Stimulated activated CD4-positive, alpha-beta T cell treated with anti-CD3 and anti-CD28 coated beads, Interleukin-1b, Interleukin-23, amount 100 ng/mL, for 1 hour (primary cell): ENCODE data around the gene FBRSL1.
"Not testable (repeated sequence)": the region's sequence is repeated elsewhere in the genome, so short reads cannot be mapped to it uniquely, and the experiment has no call there.

Experiments
- DNase-seq, 2 donors: peaks; one replicate each; pipeline ENCODE4 v3.0.0-alpha.2; 2020; ENCODE audit warnings: low read depth in 2 of 2

The FBRSL1 gene

DNA sequence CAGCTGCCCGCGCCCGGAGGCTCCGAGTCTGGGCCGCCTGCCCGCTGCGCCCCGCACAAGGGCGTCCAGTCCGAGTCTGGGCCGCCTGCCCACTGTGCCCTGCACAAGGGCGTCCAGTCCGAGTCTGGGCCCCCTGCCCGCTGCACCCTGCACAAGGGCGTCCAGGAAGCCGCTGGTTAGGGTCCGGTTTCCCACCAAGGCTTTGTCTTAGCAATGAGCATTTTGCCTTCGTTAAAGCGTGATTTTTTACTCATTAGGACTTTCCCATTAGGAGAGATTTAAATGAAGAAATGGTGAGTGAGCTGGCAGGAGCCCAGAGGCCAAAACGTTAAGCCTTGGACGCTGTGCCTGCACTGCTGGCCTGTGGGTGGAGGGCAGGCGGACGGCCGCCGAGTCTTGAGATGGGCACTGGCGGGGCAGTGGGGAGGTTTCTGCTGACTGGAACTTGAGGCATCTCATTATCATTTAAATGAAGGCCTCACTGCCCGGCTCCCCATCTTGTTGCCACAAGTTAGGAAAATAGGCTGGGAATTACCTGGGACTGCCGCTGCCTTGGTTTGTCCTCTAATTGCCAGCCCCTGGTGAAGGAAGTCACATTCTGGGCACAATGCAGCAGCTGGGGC is 36.0 kb downstream of the FBRSL1 start:
- DNase-seq: no peak

DNA sequence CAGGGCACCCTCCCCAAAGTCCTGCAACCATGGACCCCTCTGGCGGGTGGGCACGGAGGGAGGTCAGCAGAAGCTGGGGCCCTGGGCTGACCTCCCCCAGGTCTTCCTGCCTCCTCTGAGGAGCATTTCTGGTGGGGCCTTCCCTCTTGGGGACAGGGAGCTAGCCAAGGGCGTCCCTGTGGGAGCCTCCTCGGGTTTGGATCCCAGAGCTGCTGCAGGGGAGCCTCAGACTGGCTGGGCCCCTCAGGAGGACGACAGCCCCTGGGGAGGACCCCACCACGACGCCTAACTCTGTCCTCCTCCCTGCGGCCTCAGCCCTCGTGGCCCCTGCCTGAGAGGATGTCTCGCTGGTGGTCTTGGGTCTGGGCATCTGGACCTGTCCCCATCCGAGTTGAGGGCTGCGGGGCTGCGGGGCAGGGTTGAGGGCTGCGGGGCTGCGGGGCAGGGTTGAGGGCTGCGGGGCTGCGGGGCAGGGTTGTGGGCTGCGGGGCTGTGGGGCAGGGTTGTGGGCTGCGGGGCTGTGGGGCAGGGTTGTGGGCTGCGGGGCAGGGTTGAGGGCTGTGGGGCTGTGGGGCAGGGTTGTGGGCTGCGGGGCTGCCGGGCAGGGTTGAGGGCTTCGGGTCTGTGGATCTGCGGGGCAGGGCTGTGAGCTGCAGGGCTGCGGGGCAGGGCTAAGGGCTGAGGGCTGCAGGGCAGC is 37.4 kb downstream of the FBRSL1 start:
- DNase-seq: no peak

DNA sequence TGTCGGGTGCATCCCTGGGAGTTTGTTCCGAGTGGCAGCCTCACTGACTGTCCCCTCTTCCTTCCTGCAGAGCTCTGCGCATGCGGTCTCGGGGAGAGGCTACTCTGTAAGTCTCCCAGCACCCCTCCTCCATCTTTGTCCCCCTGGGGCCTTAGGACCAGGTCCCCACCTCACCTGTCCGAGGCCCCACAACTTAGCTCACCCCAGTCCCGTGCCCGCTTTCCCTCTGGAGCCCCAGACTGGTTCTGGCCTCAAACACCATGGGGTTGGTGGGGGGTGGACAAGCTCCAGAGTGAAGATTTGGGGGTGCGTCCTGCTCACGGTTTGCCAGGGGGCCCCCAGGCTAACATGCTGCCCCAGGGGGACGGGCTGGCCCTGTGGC is 37.9 kb downstream of the FBRSL1 start:
- no peak for DNase-seq

DNA sequence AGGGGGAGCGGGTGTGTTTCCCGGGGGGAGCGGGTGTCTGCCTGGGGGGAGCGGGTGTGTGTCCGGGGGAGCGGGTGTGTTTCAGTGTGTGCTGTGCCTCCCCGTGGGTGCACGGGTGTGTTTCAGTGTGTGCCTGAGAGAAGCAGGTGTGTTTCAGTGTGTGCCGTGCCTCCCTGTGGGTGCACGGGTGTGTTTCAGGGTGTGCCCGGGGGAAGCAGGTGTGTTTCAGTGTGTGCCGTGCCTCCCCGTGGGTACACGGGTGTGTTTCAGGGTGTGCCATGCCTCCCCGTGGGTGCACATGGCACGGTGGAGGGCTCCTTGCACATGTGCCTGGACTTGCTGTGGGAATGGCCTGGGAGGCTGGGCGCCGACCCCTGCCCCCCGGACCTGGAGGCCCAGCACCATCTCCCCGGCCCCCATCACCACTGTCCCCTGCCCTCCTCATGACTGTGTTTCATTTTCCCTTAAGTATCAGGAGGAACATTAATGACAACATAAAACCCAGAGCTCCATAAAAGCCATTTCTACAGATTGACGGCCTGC is 38.7 kb downstream of the FBRSL1 start:
- DNase-seq: no peak

DNA sequence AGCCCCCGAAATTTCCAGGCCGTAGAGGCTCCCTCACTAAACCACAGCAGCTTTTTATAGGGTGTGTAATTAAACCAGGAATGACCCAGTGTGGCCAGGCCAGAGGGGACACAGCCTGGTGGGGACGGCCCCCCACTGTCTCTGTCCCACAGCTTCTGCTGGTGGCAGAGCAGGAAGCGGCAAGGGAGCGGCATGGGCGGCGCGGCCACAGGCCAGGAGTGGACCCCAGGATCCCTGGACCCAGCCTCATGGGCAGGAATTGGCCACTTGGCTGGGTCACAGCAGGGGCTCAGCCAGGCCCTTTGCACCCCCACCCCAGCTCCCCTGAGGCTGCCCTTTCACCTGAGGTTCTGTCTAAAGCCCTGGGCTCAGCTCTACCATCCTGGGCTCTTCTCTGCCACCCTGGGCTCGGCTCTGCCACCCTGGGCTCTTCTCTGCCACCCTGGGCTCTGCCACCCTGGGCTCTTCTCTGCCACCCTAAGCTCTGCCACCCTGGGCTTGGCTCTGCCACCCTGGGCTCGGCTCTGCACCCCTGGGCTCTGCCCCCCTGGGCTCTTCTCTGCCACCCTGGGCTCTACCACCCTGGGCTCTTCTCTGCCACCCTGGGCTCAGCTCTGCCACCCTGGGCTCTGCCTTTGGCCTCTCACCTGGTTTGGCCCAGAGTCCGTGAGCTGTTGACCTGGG is 39.3 kb downstream of the FBRSL1 start:
- no peak for DNase-seq

DNA sequence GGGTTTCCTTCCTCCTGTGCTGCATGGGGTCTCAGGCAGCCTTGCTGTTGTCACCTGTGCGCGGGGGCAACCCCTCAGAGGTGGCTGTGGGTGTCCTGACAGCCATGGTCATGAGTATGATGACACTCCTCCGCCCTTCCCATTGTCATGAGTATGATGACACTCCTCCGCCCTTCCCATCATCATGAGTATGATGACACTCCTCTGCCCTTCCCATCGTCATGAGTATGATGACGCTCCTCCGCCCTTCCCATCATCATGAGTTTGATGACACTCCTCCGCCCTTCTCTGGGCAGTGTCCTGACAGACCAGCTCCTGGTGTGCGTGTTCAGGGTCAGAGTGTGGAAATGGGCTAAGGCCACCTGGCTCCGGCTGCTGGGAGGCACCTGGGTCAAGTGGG is 40.0 kb downstream of the FBRSL1 start:
- no peak for DNase-seq

DNA sequence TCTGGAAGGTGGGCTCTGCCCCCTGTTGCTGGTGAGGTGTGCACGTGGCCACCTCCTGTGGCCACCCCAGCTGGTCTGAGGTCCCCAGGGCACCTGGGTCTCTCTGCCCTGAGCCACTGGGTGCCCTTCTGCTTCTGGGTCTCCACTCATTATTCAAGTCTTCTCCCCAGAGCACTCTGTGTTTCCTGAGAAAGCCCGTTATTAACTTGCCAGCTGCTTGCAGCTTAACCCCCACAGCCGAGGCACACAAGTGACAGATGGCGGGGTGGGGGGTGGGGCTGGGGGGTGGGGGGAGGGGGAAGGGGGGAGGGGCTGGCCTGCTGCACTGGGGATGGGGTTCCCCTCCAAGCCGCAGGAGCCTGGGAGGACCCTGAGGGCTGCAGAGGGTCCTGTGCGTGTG is 40.5 kb downstream of the FBRSL1 start:
- no peak for DNase-seq

DNA sequence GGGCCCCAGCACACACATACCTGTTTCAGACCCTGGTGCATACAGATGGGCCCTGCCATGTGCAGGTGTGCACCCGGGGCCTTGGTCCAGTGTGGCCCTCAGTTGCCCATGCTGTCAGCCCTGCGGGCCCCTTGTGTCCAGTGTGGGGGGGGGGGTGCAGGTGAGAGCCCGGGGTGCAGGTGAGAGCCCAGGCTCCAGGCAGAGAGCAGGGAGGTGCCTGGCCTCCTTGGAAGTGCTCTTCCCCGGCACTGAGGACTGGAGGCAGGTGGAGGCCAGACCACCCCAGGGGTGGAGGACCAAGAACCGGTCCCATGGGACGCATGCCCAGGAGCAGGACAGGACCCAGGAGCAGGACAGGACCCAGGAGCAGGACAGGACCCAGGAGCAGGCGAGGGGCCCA is 40.9 kb downstream of the FBRSL1 start:
- DNase-seq: no peak

DNA sequence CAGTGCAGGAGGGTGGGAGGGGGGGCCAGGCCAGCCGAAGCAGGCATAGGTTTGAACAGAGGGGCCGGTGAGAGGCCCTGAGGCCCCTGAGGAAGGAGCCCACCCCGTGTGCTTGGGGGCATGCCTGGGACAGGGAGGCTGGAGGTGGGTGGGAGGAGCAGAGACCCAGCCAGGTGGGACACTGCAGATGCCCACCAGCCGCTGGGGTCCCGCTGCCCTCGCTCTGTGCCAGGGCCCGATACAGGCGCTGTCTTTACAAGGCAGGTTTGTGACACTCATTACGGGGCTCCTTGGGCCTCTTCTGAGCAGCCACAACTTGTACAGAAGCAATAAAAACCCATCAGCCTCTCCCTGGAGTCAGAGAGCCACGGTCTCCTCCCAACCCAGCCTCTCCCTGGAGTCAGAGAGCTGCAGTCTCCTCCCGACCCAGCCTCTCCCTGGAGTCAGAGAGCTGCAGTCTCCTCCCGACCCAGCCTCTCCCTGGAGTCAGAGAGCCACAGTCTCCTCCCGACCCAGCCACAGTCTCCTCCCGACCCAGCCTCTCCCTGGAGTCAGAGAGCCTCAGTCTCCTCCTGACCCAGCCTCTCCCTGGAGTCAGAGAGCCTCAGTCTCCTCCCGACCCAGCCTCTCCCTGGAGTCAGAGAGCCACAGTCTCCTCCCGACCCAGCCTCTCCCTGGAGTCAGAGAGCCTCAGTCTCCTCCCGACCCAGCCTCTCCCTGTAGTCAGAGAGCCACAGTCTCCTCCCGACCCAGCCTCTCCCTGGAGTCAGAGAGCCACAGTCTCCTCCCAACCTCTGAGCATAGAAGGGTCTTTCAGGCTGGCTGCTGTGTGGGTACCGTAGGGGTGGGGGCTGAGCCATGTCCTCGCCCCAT is 43.0 kb downstream of the FBRSL1 start:
- not testable (repeated sequence) for DNase-seq

DNA sequence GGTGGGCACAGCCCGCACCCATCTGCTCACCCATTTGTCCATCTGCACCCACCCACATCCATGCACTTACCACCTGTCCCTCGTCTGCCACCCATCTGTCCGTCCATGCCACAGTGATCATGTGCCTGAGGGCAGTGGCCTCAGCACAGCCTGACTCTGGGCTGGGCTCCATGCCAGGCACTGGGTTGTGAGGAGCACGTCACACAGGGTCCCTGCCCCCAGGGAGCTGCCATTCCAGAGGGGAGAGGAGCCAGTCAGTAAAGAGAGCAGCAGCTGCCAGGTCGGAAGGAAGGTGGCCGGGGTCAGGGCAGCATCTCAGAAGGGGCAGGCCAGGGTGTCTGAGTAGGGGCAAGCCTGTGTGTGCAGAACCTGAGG is 43.6 kb downstream of the FBRSL1 start:
- no peak for DNase-seq

DNA sequence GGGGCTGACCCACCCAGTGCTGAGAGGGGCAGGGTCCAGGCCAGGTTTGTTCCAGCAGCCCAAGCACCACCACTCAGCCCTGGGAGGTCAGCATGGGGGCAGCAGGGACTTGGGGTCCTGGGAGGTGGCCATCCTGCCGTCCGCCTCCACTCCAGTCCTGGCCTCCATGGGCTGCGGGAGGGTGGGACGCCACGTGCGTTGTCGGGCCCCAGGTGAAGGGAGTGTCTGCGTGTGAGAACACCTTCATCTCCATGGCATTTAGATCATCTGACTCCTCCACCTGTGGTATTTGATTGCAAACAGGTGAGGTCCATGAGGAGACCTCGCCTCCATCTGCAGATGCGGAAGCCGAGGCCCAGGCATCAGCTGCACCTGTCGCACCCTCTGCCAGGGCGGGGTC is 44.1 kb downstream of the FBRSL1 start:
- no peak for DNase-seq

DNA sequence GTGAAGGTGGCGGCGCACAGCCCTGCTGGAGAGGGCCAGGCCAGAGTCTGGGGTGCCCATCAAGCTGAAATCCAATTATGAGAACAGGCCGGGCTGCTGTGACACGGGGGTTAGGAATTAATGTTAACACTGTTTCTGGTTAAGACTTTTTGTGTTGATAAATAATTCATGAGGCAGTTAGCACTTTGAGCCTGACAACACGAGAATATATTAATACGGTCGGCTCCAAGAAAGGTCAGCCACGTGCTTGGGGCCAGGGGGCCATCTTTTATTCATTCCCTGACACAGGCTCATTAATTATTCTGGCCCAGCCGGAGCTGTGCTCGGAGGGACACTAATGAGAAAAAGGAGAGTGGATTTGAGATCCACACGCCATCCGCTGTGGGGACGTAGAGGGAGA is 45.1 kb downstream of the FBRSL1 start:
- no peak for DNase-seq

DNA sequence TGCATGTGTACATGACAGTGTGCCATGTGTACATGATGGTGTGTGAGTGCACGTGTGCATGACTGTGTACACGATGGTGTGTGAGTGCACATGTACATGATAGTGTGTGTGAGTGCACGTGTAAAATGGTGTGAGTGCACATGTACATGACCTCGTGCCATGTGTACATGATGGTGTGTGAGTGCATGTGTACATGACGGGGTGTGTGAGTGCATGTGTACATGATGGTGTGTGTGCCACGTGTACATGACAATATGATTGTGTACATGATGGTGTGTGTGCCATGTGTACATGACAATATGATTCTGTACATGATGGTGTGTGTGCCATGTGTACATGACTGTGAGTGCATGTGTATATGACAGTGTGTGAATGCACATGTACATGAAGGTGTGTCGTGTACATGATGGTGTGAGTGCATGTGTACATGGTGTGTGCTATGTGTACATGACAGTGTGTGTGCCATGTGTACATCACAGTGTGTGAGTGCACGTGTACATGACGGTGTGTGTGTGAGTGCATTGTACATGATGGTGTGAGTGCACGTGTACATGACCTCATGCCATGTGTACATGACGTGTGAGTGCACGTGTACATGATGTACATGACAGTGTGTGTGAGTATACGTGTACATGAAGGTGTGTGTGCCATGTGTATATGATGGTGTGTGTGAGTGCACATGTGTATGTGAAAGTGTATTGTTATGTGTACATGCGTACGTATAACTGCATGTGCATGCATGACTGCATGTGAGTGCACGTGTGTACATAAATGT is 46.3 kb downstream of the FBRSL1 start:
- DNase-seq: no peak

DNA sequence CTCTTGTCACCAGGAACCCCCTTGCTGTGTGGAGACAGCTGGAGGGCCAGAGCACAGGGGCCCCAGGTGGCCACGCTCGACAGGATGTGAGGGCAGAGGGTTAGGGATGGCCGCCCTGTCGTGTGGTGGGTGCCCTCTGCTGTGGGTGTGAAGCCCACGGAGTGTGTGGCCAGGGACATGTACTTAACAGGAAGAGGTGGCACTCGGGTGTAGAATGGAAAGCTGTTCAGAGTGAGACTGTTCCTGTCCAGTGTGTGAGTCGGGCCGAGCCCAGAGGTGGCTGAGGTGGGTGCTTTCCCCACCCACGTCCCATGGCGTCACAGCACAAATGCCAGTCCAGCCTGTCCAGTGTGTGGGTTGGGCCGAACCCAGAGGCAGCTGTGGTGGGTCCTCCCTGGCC is 47.1 kb downstream of the FBRSL1 start:
- no peak for DNase-seq

DNA sequence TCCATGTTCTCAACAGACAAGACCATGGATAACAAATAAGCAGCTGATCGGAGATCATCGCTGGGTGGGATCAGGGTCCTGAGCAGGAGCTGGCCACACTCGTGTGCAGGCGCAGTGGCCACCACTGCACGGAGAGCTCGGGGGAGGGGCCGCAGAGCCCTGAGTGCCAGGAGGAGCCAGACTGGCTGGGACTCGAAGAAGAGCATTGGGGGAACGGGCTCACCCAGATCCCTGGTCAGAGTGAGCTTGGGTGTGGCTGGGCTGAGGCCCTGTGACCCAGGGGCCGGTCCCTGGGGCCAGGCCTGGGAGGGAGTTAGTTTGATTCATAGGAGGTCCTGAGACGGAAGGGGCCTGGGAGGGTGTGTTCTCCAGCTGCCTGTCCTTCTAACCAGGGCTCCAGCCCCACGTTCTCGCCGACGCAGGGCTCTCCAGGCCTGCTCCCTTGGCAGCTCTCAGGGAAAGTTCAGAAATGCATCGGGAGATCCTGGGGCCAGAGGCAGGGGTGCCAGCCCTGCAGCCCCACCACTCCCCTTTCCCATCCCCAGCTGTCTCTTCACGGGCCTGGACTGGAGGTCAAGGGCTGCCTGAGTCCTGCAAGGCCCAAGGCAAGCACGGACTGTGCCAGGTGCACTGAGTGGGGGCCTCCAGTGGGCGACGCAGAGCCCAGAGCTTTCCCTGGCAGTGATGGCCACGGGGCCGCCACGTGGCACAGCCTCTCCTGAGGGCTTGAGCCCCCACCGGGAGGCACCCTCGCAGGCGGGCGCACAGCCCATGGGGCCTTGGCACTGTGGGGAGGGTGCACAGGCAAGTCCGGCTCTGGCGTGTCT is 48.1 kb downstream of the FBRSL1 start:
- DNase-seq: no peak

DNA sequence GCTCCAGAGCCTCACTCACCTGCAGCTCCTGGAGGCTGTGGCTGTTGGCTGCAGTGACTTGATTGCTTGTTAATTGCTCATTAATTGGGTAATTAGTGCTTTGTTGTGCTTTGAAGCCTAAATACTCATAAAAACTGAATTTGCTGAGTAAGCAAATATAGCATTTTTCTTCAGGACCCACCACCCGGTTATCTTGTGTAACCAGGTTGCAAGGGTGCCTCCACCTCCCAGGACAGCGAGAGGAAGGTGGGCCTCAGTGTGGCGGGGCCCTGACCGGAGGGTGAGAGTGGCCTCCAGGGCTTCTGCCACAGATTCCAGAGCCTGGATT is 48.7 kb downstream of the FBRSL1 start:
- DNase-seq: no peak

DNA sequence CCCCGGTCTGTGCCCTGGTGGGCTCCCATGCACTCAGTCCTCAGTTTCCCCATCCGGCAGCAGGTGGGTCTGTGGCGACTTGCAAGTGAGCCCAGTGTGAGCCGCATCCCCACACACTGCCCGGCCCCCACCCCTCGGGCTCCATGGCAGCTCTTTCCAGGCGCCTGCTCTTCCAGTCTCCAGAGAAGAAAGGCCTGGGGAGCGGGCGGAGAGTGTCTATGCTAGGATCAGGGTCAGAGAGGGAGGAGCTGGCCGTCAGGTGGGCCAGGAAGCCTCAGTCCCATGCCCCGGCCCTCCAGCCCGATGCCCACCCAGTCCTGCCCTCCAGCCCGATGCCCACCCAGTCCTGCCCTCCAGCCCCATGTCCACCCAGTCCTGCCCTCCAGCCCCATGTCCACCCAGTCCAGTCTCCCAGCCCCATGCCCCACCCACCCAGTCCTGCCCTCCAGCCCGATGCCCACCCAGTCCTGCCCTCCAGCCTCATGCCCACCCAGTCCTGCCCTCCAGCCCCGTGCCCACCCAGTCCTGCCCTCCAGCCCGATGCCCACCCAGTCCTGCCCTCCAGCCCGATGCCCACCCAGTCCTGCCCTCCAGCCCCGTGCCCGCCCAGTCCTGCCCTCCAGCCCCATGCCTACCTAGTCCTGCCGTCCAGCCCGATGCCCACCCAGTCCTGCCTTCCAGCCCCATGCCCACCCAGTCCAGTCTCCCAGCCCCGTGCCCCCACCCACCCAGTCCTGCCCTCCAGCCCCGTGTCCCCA is 49.2 kb downstream of the FBRSL1 start:
- DNase-seq: no peak

DNA sequence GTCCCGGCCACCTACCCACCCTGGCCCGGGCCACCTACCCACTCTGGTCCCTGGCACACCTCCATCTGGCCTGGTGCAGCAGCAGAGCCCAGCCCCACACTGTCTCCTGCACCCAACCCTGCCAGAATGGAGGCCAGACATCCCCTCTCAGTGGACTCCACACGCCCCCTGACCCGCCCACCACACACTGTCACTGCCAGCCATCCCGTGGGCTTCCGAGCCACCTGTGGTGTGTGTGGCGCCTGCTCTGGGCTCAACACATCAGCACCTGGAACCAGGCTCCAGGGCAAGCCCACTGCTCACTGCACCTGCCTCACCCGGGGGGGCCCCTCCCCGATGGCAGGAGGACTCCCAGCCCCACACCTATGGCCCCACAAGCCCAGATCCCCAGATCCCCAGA is 50.5 kb downstream of the FBRSL1 start:
- no peak for DNase-seq

DNA sequence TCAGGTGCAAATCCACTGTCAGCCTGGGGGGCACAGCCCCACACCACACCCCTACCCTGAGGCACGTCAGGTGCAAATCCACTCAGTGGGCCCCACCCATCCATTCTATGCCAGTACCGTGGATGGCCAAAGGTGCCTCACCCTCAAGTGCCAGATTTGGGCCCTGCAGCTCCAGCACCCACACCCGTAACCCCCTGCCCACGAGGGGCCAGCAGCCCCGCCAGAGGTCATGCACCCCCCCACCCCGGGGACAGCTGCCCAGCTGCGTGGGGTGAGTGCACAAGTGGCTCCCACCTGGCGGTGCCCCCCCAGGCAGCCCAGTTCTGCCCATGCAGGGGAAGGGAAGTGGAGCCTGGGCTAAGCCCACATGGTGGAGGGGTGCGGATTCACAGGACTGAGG is 51.2 kb downstream of the FBRSL1 start:
- DNase-seq: no peak

DNA sequence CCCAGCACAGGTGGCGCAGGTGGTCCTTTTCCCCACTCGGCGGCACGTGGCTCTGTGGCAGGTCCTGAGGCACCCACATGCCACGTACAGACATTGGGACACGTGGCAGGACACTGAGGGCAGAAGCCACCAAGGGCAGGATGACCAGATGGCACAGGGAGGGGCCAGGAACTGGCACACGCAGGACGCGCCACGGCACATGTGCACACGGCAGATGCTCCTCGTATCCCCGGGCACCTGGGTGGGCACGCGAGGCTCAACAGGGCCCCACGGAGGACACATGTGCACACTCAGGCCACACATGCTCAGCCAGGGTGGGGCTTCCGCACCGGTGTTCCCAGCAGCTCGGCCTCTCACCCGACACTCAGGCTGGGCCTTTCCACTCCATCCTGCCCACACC is 52.0 kb downstream of the FBRSL1 start:
- DNase-seq: no peak
